ENCODE results near the gene GPR42.
"Not testable (repeated sequence)": the region's sequence is repeated elsewhere in the genome, so short reads cannot be mapped to it uniquely, and the experiment has no call there.

GPR42 gene

GRCh38 chr19:35363711-35364425 lies 7.0 kb upstream of the GPR42 start:
- no peak for DNase-seq (ENCODE audit: low read depth)

- DNase-seq (ENCODE audit: low read depth): no peak
These were observed 5.6 kb upstream of the GPR42 start for GRCh38 chr19:35365303-35365702.

GRCh38 chr19:35368378-35368777 lies 2.5 kb upstream of the GPR42 start:
- DNase-seq (ENCODE audit: low read depth): no peak

- DNase-seq (ENCODE audit: low read depth): no peak
These were observed 1.3 kb upstream of the GPR42 start for GRCh38 chr19:35369522-35369921.

- no peak for DNase-seq (ENCODE audit: low read depth)
These were observed 2.6 kb downstream of the GPR42 start for GRCh38 chr19:35373492-35373891.

- DNase-seq (ENCODE audit: low read depth): not testable (repeated sequence)
These were observed 3.2 kb downstream of the GPR42 start for GRCh38 chr19:35374031-35374430.

GRCh38 chr19:35375505-35376307 lies 4.8 kb downstream of the GPR42 start:
- no peak for DNase-seq (ENCODE audit: low read depth)

GRCh38 chr19:35377656-35378055 lies 6.8 kb downstream of the GPR42 start:
- no peak for DNase-seq (ENCODE audit: low read depth)

- no peak for DNase-seq (ENCODE audit: low read depth)
These were observed 7.5 kb downstream of the GPR42 start for GRCh38 chr19:35378356-35378755.

GRCh38 chr19:35379545-35379944 lies 8.7 kb downstream of the GPR42 start:
- not testable (repeated sequence) for DNase-seq (ENCODE audit: low read depth)

- no peak for DNase-seq (ENCODE audit: low read depth)
These were observed 9.1 kb downstream of the GPR42 start for GRCh38 chr19:35379992-35380391.

- no peak for DNase-seq (ENCODE audit: low read depth)
These were observed 9.7 kb downstream of the GPR42 start for GRCh38 chr19:35380450-35381124.

GRCh38 chr19:35381318-35381717 lies 10.4 kb downstream of the GPR42 start:
- DNase-seq (ENCODE audit: low read depth): no peak

- DNase-seq (ENCODE audit: low read depth): no peak
These were observed 11.1 kb downstream of the GPR42 start for GRCh38 chr19:35381926-35382325.

- DNase-seq (ENCODE audit: low read depth): no peak
These were observed 12.7 kb downstream of the GPR42 start for GRCh38 chr19:35383536-35383935.

GRCh38 chr19:35388277-35389054 lies 17.6 kb downstream of the GPR42 start:
- no peak for DNase-seq (ENCODE audit: low read depth)

GRCh38 chr19:35389192-35389861 lies 18.5 kb downstream of the GPR42 start:
- no peak for DNase-seq (ENCODE audit: low read depth)

- DNase-seq (ENCODE audit: low read depth): no peak
These were observed 22.2 kb downstream of the GPR42 start for GRCh38 chr19:35392742-35393715.

GRCh38 chr19:35395382-35396199 lies 24.7 kb downstream of the GPR42 start:
- no peak for DNase-seq (ENCODE audit: low read depth)

All from stromal cell of bone marrow (primary cell).